Measurements from ENCODE around the gene PBX1. TPM values are rescaled to one million over a fixed set of nuclear protein-coding genes. Genes with fewer than 3 reads are reported as not detected.

Gene PBX1
- total RNA-seq, 3 donors from 2014 or later = 64.5 to 126 (median 95.4) TPM

DNA sequence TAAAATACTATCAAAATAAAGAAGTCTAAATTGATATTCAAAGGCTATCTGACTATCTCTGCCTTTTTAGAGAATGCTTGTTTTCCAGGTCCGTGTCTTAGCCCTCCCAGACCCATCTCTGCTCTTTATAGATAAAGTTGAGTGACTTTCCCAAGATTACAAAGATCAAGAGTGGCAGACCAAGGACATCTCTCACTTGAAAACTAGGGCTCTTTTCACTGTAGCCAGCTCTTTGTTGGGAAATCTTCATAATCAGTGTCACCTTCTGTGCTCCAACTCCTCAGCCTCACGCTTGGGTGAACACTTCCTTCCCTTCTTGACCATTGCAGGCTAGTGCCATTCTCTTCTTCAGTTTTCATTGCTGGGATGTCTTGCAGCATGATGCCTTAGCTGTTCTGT lies 211.1 kb downstream of the PBX1 start:
- no peak for DNase-seq (ENCODE audit: low spot score in 2 of 2)
- H3K9me3 ChIP-seq = no peaks in the 10 kb centered on the region
- H3K4me3 ChIP-seq = no peak overlapping the region
- H3K27ac ChIP-seq = peak overlapping the region; percentile 82 to 85
- intact Hi-C loops (cut with DNase I; ENCODE audit: low total_unique reads) = no loop called here
- H3K4me1 ChIP-seq = peaks cover 6 to 10% of the 10 kb centered on the region in 2 donors
- no peaks in the 10 kb centered on the region for H3K36me3 ChIP-seq
- TF ChIP-seq POLR2A (IDR thresholded peaks at IDR 0.05) (no peak), POLR2AphosphoS5 (IDR thresholded peaks at IDR 0.05) (no peak)
- TF ChIP-seq, protein P1, sequence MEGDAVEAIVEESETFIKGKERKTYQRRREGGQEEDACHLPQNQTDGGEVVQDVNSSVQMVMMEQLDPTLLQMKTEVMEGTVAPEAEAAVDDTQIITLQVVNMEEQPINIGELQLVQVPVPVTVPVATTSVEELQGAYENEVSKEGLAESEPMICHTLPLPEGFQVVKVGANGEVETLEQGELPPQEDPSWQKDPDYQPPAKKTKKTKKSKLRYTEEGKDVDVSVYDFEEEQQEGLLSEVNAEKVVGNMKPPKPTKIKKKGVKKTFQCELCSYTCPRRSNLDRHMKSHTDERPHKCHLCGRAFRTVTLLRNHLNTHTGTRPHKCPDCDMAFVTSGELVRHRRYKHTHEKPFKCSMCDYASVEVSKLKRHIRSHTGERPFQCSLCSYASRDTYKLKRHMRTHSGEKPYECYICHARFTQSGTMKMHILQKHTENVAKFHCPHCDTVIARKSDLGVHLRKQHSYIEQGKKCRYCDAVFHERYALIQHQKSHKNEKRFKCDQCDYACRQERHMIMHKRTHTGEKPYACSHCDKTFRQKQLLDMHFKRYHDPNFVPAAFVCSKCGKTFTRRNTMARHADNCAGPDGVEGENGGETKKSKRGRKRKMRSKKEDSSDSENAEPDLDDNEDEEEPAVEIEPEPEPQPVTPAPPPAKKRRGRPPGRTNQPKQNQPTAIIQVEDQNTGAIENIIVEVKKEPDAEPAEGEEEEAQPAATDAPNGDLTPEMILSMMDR (IDR thresholded peaks at IDR 0.05) = no peak
- no peaks in the 10 kb centered on the region for H3K27me3 ChIP-seq

DNA sequence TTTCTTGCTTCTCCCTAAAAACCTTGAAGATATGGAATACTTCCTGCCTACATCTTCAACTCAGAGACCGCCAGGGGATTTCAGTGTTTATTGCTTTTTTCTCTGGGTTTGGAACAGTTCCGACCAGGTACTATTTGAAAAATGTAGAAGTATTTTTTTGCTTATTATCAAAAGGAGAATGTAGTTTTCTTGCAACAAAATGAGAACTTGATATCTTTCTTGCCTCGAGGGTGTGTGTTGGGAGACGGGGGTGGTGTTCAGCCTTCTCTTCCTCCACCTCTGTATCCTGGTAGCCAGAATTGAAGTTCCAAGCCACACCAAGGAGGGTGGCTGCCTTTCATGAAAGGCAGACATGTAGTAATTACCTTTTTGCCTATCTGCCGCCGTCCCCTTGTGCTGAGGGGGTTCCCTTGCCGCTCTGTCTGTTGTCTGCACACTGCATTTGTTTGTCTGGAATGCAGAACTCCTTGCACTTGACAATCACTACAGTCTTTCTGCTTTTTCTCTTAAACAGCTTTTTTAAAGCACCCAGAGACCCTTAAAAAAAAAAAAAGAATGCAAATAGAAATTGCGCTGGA lies 212.1 kb downstream of the PBX1 start:
- DNase-seq (ENCODE audit: low spot score in 2 of 2) = no peak
- H3K4me1 ChIP-seq = peaks cover 6 to 10% of the 10 kb centered on the region in 2 donors
- no peaks in the 10 kb centered on the region for H3K36me3 ChIP-seq
- intact Hi-C loops (cut with DNase I; ENCODE audit: low total_unique reads) = no loop called here
- no peaks in the 10 kb centered on the region for H3K27me3 ChIP-seq
- H3K4me3 ChIP-seq = peak overlapping the region in 1 of 3 donors; percentile 4
- H3K27ac ChIP-seq = peak overlapping the region; percentile 82 to 85
- TF ChIP-seq, protein P1 (IDR thresholded peaks at IDR 0.05) = no peak
- TF ChIP-seq POLR2AphosphoS5 (IDR thresholded peaks at IDR 0.05) (no peak), POLR2A (IDR thresholded peaks at IDR 0.05) (no peak)
- H3K9me3 ChIP-seq = no peaks in the 10 kb centered on the region

DNA sequence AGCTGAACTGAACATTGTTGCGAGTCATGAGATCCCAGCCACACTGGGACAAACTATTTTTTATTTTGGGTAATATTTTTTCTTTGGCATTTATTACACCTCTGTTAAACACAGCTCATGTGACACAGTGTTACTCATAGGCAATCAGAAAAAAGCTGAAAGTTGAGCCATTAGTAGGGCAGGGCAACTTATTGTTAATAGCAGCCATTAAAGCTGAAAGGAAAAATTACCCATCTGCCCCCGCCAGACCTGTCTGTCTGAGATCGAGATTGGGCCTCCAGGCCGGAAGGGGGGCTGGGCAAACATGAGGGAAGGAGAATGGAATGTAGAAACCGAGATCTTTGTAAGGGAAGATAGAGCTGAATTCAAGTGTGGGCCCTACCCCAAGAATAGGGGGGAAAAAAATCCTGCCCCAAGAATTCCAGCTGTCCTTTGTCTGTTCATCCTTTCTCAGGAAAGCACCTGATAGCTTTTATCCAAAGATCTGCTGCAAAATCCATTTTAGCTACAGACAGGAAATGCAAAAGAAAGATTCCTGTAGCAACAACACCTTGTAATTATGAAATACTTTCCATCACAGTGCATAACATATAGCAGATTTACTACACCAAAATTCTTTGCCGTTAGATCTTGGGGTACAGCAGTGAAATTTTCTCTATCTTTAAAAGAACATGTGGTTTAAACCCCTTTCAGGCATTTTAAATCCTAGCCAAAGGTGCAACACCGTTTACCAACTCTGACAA lies 212.8 kb downstream of the PBX1 start:
- H3K36me3 ChIP-seq = no peaks in the 10 kb centered on the region
- no peaks in the 10 kb centered on the region for H3K9me3 ChIP-seq
- intact Hi-C loops (cut with DNase I; ENCODE audit: low total_unique reads) = no loop called here
- H3K27ac ChIP-seq = peak overlapping the region; percentile 82 to 85
- H3K4me3 ChIP-seq = no peak overlapping the region
- no peaks in the 10 kb centered on the region for H3K27me3 ChIP-seq
- TF ChIP-seq, protein P1 (IDR thresholded peaks at IDR 0.05) = no peak
- TF ChIP-seq POLR2AphosphoS5 (IDR thresholded peaks at IDR 0.05) = peak in 2 of 3 donors; percentile 28 to 42
- H3K4me1 ChIP-seq = peaks cover 6 to 10% of the 10 kb centered on the region in 2 donors
- DNase-seq (ENCODE audit: low spot score in 2 of 2) = no peak

DNA sequence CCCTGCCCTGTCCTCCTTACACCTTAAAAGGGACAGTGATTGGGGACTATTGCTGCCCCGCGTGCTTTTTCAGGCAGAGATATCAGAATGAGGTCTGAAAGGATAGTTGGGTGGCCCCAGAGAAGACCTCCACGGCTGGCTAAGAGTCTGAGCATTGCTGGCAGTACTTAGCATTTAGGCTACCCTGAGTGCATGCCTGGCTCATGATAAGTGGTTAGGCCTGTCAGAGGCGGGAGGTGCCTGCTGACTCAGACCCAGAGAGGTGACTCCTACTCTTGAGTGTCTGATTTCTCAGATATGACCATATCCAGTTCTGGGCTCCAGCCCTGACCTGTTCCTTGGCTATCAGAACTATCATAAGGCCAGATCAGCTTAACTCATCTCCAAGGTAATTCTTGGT lies 213.7 kb downstream of the PBX1 start:
- Histone ChIP-seq H3K4me1 (peaks cover 6 to 10% of the 10 kb centered on the region in 2 donors), H3K27me3 (no peaks in the 10 kb centered on the region), H3K36me3 (no peaks in the 10 kb centered on the region), H3K9me3 (no peaks in the 10 kb centered on the region), H3K27ac (peak overlapping the region; percentile 82 to 85), H3K4me3 (no peak overlapping the region)
- TF ChIP-seq, protein P1 (IDR thresholded peaks at IDR 0.05) = no peak
- TF ChIP-seq POLR2A (IDR thresholded peaks at IDR 0.05) (no peak), POLR2AphosphoS5 (IDR thresholded peaks at IDR 0.05) (no peak)
- no peak for DNase-seq (ENCODE audit: low spot score in 2 of 2)
- intact Hi-C loops (cut with DNase I; ENCODE audit: low total_unique reads) = no loop called here

DNA sequence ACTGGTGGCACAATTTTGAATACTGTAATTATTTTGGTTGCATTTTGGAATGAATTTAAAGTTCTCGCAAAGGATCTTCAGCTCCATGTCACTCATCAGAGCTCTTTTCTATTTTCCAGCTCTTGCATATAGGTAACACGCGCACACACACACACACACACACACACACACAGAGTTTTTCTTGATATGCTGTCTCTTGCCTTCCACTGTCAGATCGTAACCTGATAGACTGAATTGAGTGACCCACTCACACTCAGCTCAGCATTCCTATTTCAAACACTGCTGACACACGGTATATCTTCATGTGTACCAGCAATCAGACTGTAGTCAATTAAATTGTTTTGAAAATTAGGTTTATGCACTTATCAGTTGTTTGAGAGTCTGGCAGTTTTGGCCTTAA lies 214.1 kb downstream of the PBX1 start:
- no peaks in the 10 kb centered on the region for H3K27me3 ChIP-seq
- DNase-seq (ENCODE audit: low spot score in 2 of 2) = no peak
- TF ChIP-seq, protein P1 (IDR thresholded peaks at IDR 0.05) = no peak
- TF ChIP-seq POLR2AphosphoS5 (IDR thresholded peaks at IDR 0.05) (no peak), POLR2A (IDR thresholded peaks at IDR 0.05) (no peak)
- H3K36me3 ChIP-seq = no peaks in the 10 kb centered on the region
- no peak overlapping the region for H3K4me3 ChIP-seq
- peak overlapping the region; percentile 82 to 85 for H3K27ac ChIP-seq
- no peaks in the 10 kb centered on the region for H3K9me3 ChIP-seq
- intact Hi-C loops (cut with DNase I; ENCODE audit: low total_unique reads) = no loop called here
- H3K4me1 ChIP-seq = peaks cover 6 to 10% of the 10 kb centered on the region in 2 donors

All from breast epithelium (tissue), 4 donors.